Neural progenitor cell (in vitro differentiated cells): Measurements from ENCODE around the gene PARP14. TPM values are rescaled to one million over a fixed set of nuclear protein-coding genes. Genes with fewer than 3 reads are reported as not detected.
A peak's percentile ranks its signal among the peaks of the same experiment; 100 is the strongest.
"Not testable (repeated sequence)": the region's sequence is repeated elsewhere in the genome, so short reads cannot be mapped to it uniquely, and the experiment has no call there.

Experiments
- DNase-seq: peaks from one replicate; pipeline ENCODE4 v3.0.0-alpha.2; 2016; ENCODE audit warnings: low spot score
- H2AFZ ChIP-seq: fragments of 200-600 bp; sonication (generic); replicated peaks from 2 replicates; pipeline ENCODE4 v1.6.1; 2016; ENCODE audit warnings: antibody characterized with exemption
- H3F3A ChIP-seq: fragments of 200-600 bp; sonication (generic); 2 replicates; pipeline ENCODE4 v1.6.1; 2016; ENCODE audit warnings: antibody characterized with exemption, low read depth
- H3K27ac ChIP-seq: fragments of 200-600 bp; sonication (generic); 2 replicates; pipeline ENCODE4 v1.5.1; 2016; ENCODE audit warnings: mild to moderate bottlenecking
- H3K27me3 ChIP-seq: fragments of 200-600 bp; sonication (generic); 2 replicates; pipeline ENCODE4 v1.6.1; 2016; ENCODE audit warnings: mild to moderate bottlenecking, moderate library complexity
- H3K36me3 ChIP-seq: fragments of 200-600 bp; sonication (generic); 2 replicates; pipeline ENCODE4 v1.5.1; 2016
- H3K4me1 ChIP-seq: fragments of 200-600 bp; sonication (generic); 2 replicates; pipeline ENCODE4 v1.6.1; 2016; ENCODE audit warnings: mixed run types
- H3K4me2 ChIP-seq: fragments of 200-600 bp; sonication (generic); 2 replicates; pipeline ENCODE4 v1.6.1; 2016
- H3K4me3 ChIP-seq: fragments of 200-600 bp; sonication (generic); 2 replicates; pipeline ENCODE4 v1.5.1; 2016
- H3K79me2 ChIP-seq: fragments of 200-600 bp; sonication (generic); 2 replicates; pipeline ENCODE4 v1.6.1; 2016; ENCODE audit warnings: low read depth
- H3K9ac ChIP-seq: fragments of 200-600 bp; sonication (generic); 2 replicates; pipeline ENCODE4 v1.6.1; 2016
- H3K9me3 ChIP-seq: fragments of 200-600 bp; sonication (generic); 2 replicates; pipeline ENCODE4 v1.5.1; 2016; ENCODE audit warnings: low read depth
- H4K20me1 ChIP-seq: fragments of 200-600 bp; sonication (generic); 2 replicates; pipeline ENCODE4 v1.6.1; 2016; ENCODE audit warnings: low read depth
- H3K27ac Mint-ChIP-seq: 3 replicates; pipeline ENCODE4 v1.8.0; 2021; ENCODE audit warnings: mixed read lengths
- H3K27me3 Mint-ChIP-seq: 2 replicates; pipeline ENCODE4 v1.8.0; 2022; ENCODE audit warnings: low read depth, mild to moderate bottlenecking, inconsistent platforms, moderate library complexity, mixed read lengths; ENCODE audit not compliant: insufficient read depth
- H3K36me3 Mint-ChIP-seq: 3 replicates; pipeline ENCODE4 v1.8.0; 2021; ENCODE audit warnings: mixed read lengths
- H3K4me1 Mint-ChIP-seq: 3 replicates; pipeline ENCODE4 v1.8.0; 2021; ENCODE audit warnings: mixed read lengths
- H3K4me3 Mint-ChIP-seq: 3 replicates; pipeline ENCODE4 v1.8.0; 2021; ENCODE audit warnings: mild to moderate bottlenecking, moderate library complexity, mixed read lengths
- H3K9me3 Mint-ChIP-seq: 3 replicates; pipeline ENCODE4 v1.8.0; 2020; ENCODE audit warnings: mixed read lengths
- EZH2 ChIP-seq: fragments of 200-600 bp; sonication (generic); IDR thresholded peaks from 2 replicates; pipeline ENCODE4 v1.6.1; 2017; ENCODE audit warnings: antibody characterized with exemption, mild to moderate bottlenecking, moderate library complexity
- EZH2phosphoT487 ChIP-seq: fragments of 200-600 bp; sonication (generic); IDR thresholded peaks from 2 replicates; pipeline ENCODE4 v1.6.1; 2017; ENCODE audit warnings: antibody characterized with exemption
- total RNA-seq: library from RNA; depleted of rRNA; stranded (reverse); fragments of >200 nt; gene quantifications from 2 replicates; pipeline ENCODE4 v1.2.3, GENCODE V29; 2015; ENCODE audit warnings: low replicate concordance
- TF ChIP-seq, protein P1 (sequence below): fragments of 200-600 bp; sonication (generic); IDR thresholded peaks from 2 replicates; pipeline ENCODE4 v1.5.1; 2017; ENCODE audit warnings: antibody characterized with exemption, mild to moderate bottlenecking

The PARP14 gene
- total RNA-seq, 1 donor from 2014 or later, result 6.1 TPM

DNA sequence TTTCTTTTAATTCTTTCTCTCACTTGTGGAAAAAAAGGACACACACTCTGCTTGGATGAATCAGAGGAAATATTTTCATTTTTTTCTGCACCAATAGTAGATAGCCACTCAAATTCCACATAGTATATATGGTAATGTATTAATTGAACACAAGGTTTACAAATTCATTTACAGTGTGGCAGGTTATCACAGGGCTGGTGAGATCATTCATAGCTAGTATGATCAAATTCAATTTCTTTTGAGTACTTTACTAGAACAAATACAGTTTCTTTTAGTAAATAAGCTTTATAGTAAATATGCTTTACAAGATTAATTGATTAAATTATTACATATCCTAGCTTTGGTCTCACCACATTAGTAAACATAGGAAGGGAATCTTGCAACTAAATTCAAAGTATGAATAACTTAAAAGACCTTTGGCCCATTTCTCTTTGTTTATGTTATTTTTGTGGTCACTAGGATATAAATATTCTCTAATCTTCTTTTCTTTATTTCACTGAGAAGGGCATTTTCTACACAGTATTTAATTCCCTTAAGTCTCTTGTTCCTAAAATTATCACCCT lies 40.1 kb upstream of the PARP14 start:
- no peak overlapping the region for H3K27ac Mint-ChIP-seq
- Histone ChIP-seq H3K4me3 (no peak overlapping the region), H3K27me3 (peaks cover 3% of the 10 kb centered on the region), H3K27ac (no peak overlapping the region), H2AFZ (no peak overlapping the region), H4K20me1 (no peaks in the 10 kb centered on the region), H3K9ac (no peak overlapping the region), H3F3A (no peaks in the 10 kb centered on the region), H3K9me3 (no peaks in the 10 kb centered on the region), H3K4me2 (no peak overlapping the region), H3K36me3 (no peaks in the 10 kb centered on the region), H3K79me2 (no peaks in the 10 kb centered on the region), H3K4me1 (no peaks in the 10 kb centered on the region)
- H3K9me3 Mint-ChIP-seq, result no peaks in the 10 kb centered on the region
- no peak overlapping the region for H3K4me3 Mint-ChIP-seq
- H3K27me3 Mint-ChIP-seq, result no peaks in the 10 kb centered on the region
- TF ChIP-seq EZH2 (no peak), EZH2phosphoT487 (no peak)
- TF ChIP-seq, protein P1, sequence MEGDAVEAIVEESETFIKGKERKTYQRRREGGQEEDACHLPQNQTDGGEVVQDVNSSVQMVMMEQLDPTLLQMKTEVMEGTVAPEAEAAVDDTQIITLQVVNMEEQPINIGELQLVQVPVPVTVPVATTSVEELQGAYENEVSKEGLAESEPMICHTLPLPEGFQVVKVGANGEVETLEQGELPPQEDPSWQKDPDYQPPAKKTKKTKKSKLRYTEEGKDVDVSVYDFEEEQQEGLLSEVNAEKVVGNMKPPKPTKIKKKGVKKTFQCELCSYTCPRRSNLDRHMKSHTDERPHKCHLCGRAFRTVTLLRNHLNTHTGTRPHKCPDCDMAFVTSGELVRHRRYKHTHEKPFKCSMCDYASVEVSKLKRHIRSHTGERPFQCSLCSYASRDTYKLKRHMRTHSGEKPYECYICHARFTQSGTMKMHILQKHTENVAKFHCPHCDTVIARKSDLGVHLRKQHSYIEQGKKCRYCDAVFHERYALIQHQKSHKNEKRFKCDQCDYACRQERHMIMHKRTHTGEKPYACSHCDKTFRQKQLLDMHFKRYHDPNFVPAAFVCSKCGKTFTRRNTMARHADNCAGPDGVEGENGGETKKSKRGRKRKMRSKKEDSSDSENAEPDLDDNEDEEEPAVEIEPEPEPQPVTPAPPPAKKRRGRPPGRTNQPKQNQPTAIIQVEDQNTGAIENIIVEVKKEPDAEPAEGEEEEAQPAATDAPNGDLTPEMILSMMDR, result no peak
- H3K36me3 Mint-ChIP-seq, result no peaks in the 10 kb centered on the region
- no peak for DNase-seq
- H3K4me1 Mint-ChIP-seq, result no peaks in the 10 kb centered on the region

DNA sequence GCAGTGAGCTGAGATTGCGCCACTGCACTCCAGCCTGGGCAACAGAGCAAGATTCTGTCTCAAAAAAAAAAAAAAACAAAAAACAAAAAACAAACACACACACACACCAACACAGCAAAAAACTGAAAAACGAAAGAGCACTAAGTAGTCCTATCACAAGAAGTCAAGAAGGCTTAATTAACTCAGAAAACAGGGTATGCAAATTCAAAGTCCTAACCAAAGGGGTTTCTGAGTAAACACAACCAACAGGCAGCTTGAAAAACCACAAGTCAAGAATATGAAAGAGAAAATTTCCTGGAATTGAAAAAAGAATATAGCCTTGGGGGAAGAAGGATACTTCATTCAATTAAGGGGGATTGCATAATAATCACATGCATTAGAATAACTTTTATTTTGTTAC lies 37.7 kb upstream of the PARP14 start:
- Mint-ChIP-seq H3K4me3 (no peak overlapping the region), H3K36me3 (no peaks in the 10 kb centered on the region), H3K9me3 (no peaks in the 10 kb centered on the region), H3K27ac (no peak overlapping the region), H3K4me1 (no peaks in the 10 kb centered on the region), H3K27me3 (peaks cover under 1% of the 10 kb centered on the region)
- no peak for DNase-seq
- Histone ChIP-seq H3K4me1 (no peaks in the 10 kb centered on the region), H2AFZ (no peak overlapping the region), H3K4me2 (no peak overlapping the region), H3K9me3 (no peaks in the 10 kb centered on the region), H3K27ac (no peak overlapping the region), H3K9ac (no peak overlapping the region), H3F3A (no peaks in the 10 kb centered on the region), H3K27me3 (peaks cover 3% of the 10 kb centered on the region), H3K79me2 (no peaks in the 10 kb centered on the region), H4K20me1 (no peaks in the 10 kb centered on the region), H3K36me3 (no peaks in the 10 kb centered on the region), H3K4me3 (no peak overlapping the region)
- no peak for TF ChIP-seq EZH2phosphoT487
- no peak for TF ChIP-seq EZH2
- TF ChIP-seq, protein P1, result no peak

DNA sequence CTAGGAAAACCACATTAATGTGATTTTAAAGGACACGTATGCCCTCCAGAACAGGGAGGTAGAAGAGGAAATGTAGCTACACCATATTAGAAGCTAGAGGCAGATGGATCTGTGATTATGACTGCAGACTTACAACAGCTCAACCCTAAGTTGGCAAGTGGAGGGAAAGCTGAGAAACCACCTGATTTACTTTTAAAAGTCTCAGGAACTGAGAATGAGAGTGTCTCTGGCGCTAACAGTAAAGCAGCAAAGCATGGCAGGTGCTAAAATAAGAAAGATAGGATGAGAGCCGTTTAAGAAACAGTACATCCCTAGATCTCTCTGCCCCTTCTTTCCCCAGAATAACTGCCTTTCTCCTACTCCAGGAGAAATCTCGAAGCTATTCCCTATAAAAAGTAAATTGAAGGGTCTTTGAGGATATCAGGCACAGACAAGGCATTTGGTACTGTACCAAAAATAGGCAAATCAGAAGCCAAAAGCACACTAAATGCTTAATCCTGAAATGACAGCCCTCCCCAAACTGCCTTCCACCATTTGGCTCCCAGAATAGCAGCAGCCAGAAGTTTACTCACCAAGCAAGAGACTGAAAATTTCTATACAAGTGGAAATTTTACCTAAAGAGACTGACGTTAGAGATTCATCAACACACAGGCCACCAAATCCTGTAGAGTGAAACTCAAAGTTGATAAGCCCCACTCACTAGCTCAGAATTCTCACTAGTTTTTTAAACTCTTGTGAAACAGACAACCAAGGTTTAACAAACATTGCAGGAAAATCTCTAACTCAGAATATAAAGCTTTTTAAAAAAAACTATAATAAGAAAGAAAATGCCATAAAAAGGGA lies 34.3 kb upstream of the PARP14 start:
- no peaks in the 10 kb centered on the region for H3K36me3 Mint-ChIP-seq
- Histone ChIP-seq H3K4me3 (no peak overlapping the region), H3K9ac (no peak overlapping the region), H3K4me2 (no peak overlapping the region), H3K27ac (no peak overlapping the region), H3K27me3 (no peaks in the 10 kb centered on the region), H2AFZ (peak overlapping the region; percentile 43), H4K20me1 (no peaks in the 10 kb centered on the region), H3K79me2 (no peaks in the 10 kb centered on the region), H3F3A (no peaks in the 10 kb centered on the region), H3K4me1 (peaks cover 5% of the 10 kb centered on the region), H3K36me3 (no peaks in the 10 kb centered on the region), H3K9me3 (no peaks in the 10 kb centered on the region)
- H3K27ac Mint-ChIP-seq, result no peak overlapping the region
- no peaks in the 10 kb centered on the region for H3K9me3 Mint-ChIP-seq
- peaks cover 6% of the 10 kb centered on the region for H3K4me1 Mint-ChIP-seq
- DNase-seq, result no peak
- H3K4me3 Mint-ChIP-seq, result no peak overlapping the region
- TF ChIP-seq, protein P1, result no peak
- no peak for TF ChIP-seq EZH2
- no peak for TF ChIP-seq EZH2phosphoT487
- peaks cover 4% of the 10 kb centered on the region for H3K27me3 Mint-ChIP-seq

DNA sequence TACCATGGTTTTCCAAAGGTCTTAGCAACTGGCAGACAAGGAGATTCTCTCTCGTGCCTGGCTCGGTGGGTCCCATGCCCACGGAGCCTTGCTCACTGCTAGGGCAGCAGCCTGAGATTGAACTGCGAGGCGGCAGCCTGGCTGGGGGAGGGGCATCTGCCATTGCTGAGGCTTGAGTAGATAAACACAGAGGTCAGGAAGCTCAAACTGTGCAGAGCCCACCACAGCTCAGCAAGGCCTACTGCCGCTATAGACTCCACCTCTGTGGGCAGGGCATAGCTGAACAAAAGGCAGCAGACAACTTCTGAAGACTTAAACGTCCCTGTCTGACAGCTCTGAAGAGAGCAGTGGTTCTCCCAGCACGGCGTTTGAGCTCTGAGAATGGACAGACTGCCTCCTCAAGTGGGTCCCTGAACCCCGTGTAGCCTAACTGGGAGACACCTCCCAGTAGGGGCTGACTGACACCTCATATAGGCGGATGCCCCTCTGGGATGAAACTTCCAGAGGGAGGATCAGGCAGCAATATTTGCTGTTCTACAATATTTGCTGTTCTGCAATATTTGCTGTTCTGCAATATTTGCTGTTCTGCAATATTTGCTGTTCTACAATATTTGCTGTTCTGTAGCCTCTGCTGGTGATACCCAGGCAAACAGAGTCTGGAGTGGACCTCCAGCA lies 29.3 kb upstream of the PARP14 start:
- peak; percentile 34 for DNase-seq
- peak overlapping the region; percentile 55 for H3K27ac Mint-ChIP-seq
- not testable (repeated sequence) for H3F3A ChIP-seq, H3K4me3 Mint-ChIP-seq, H3K79me2 ChIP-seq, H4K20me1 ChIP-seq, H3K27me3 Mint-ChIP-seq, H3K4me3 ChIP-seq, H3K9ac ChIP-seq, H3K4me1 ChIP-seq, H3K9me3 Mint-ChIP-seq, H3K27ac ChIP-seq, H3K36me3 ChIP-seq, H3K27me3 ChIP-seq, H3K36me3 Mint-ChIP-seq, H3K9me3 ChIP-seq
- Histone ChIP-seq H2AFZ (peak overlapping the region; percentile 96), H3K4me2 (peak overlapping the region; percentile 27)
- peaks cover 10% of the 10 kb centered on the region for H3K4me1 Mint-ChIP-seq

DNA sequence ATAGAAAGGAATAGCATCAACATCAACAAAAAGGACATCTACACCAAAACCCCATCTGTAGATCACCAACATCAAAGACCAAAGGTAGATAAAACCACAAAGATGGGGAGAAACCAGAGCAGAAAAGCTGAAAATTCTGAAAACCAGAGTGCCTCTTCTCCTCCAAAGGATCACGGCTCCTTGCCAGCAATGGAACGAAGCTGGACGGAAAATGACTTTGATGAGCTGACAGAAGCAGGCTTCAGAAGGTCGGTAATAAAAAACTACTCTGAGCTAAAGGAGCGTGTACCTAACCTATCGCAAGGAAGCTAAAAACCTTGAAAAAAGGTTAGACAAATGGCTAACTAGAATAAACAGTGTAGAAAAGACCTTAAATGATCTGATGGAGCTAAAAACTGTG lies 28.7 kb upstream of the PARP14 start:
- not testable (repeated sequence) for H2AFZ ChIP-seq, H3K36me3 Mint-ChIP-seq, H3K9ac ChIP-seq, H3K9me3 Mint-ChIP-seq, H4K20me1 ChIP-seq, DNase-seq, H3K4me3 Mint-ChIP-seq, H3K4me3 ChIP-seq, H3K79me2 ChIP-seq, H3K4me1 ChIP-seq, H3K27ac Mint-ChIP-seq, H3K27ac ChIP-seq, H3K36me3 ChIP-seq, H3K9me3 ChIP-seq, H3K4me2 ChIP-seq, H3K27me3 Mint-ChIP-seq, H3K27me3 ChIP-seq, H3F3A ChIP-seq
- peaks cover 10% of the 10 kb centered on the region for H3K4me1 Mint-ChIP-seq
